PC-3 (cell line): ENCODE data around the gene JSRP1. TPM values are rescaled to one million over a fixed set of nuclear protein-coding genes. Genes with fewer than 3 reads are reported as not detected.

Experiments used
- ATAC-seq: fragments of 200-7000 bp; cut with Tn5 transposase; 2 replicates; pipeline ENCODE4 v1.9.1; 2020; ENCODE audit warnings: mild to moderate bottlenecking, moderate library complexity
- BruUV-seq: library from RNA; stranded (reverse); fragments of 400-500 nt; replicated peaks from 2 replicates; lab custom pipeline; 2021; lab: Mats Ljungman, UMichigan
- CTCF ChIA-PET: fragments of 300-600 bp; sonication (Branson Sonifier 250); formaldehyde crosslinking; loops from one replicate; lab custom pipeline; 2022; ENCODE audit warnings: antibody characterized with exemption; lab: Charles Lee
- POLR2A ChIA-PET: fragments of 300-600 bp; sonication (Branson Sonifier 250); formaldehyde crosslinking; loops from one replicate; lab custom pipeline; 2022; ENCODE audit warnings: antibody characterized with exemption; ENCODE audit not compliant: unreplicated experiment; lab: Charles Lee
- DNase-seq: peaks from one replicate; pipeline ENCODE4 v3.0.0-alpha.2; 2015
- H2AFZ ChIP-seq: fragments of 300-600 bp; sonication (generic); 2 replicates; pipeline ENCODE4 v1.6.0; 2016; ENCODE audit warnings: antibody characterized with exemption, low read length
- H3F3A ChIP-seq: fragments of 300-600 bp; sonication (generic); one replicate; pipeline ENCODE4 v1.6.0; 2017; ENCODE audit warnings: antibody characterized with exemption, low read length, control low read depth, mild to moderate bottlenecking; ENCODE audit not compliant: unreplicated experiment
- H3K27ac ChIP-seq: fragments of 300-600 bp; sonication (generic); 2 replicates; pipeline ENCODE4 v1.5.1; 2016; ENCODE audit warnings: mild to moderate bottlenecking, low read length
- H3K27me3 ChIP-seq: fragments of 300-600 bp; sonication (generic); 2 replicates; pipeline ENCODE4 v1.6.1; 2016; ENCODE audit warnings: low read length, mixed read lengths
- H3K36me3 ChIP-seq: fragments of 300-600 bp; sonication (generic); 2 replicates; pipeline ENCODE4 v1.6.1; 2016; ENCODE audit warnings: low read depth, mixed run types, low read length, mixed read lengths
- H3K4me1 ChIP-seq: fragments of 300-600 bp; sonication (generic); 2 replicates; pipeline ENCODE4 v1.5.1; 2016; ENCODE audit warnings: low read length; ENCODE audit not compliant: insufficient read depth
- H3K4me2 ChIP-seq: fragments of 300-600 bp; sonication (generic); 2 replicates; pipeline ENCODE4 v1.6.0; 2016; ENCODE audit warnings: low read length
- H3K4me3 ChIP-seq: fragments of 300-600 bp; sonication (generic); 2 replicates; pipeline ENCODE4 v1.5.1; 2016; ENCODE audit warnings: mild to moderate bottlenecking, low read length, mixed read lengths
- H3K79me2 ChIP-seq: fragments of 300-600 bp; sonication (generic); 2 replicates; pipeline ENCODE4 v1.6.1; 2017; ENCODE audit warnings: low read length, mixed read lengths
- H3K9ac ChIP-seq: fragments of 300-600 bp; sonication (generic); 2 replicates; pipeline ENCODE4 v1.6.0; 2016; ENCODE audit warnings: mild to moderate bottlenecking, low read length
- H3K9me2 ChIP-seq: fragments of 300-600 bp; sonication (generic); replicated peaks from 2 replicates; pipeline ENCODE4 v1.6.1; 2016; ENCODE audit warnings: mixed run types, low read length, mixed read lengths
- H3K9me3 ChIP-seq: fragments of 300-600 bp; sonication (generic); 2 replicates; pipeline ENCODE4 v1.6.1; 2016; ENCODE audit warnings: low read length, mixed read lengths
- H4K20me1 ChIP-seq: fragments of 300-600 bp; sonication (generic); 2 replicates; pipeline ENCODE4 v1.6.1; 2016; ENCODE audit warnings: low read length, mixed read lengths
- EZH2 ChIP-seq: fragments of 300-600 bp; sonication (generic); IDR thresholded peaks from one replicate; pipeline ENCODE4 v1.6.1; 2017; ENCODE audit warnings: antibody characterized with exemption, mild to moderate bottlenecking, low read length; ENCODE audit not compliant: unreplicated experiment
- EZH2phosphoT487 ChIP-seq: fragments of 300-600 bp; sonication (generic); IDR thresholded peaks from 2 replicates; pipeline ENCODE4 v1.6.1; 2018; ENCODE audit warnings: mild to moderate bottlenecking, antibody characterized with exemption, low read length, borderline replicate concordance
- intact Hi-C: fragments of 100-400 bp; cut with micrococcal nuclease; formaldehyde crosslinking; loops from 2 replicates; pipeline ENCODE4 v1.9.0; 2023
- total RNA-seq: library from RNA; depleted of rRNA; stranded (reverse); fragments of >200 nt; gene quantifications from 2 replicates; pipeline ENCODE4 v1.2.3, GENCODE V29; 2014
- TF ChIP-seq, protein P1 (sequence below): fragments of 300-600 bp; sonication (generic); conservative IDR thresholded peaks from 2 replicates; pipeline ENCODE4 v1.5.1; 2017; ENCODE audit warnings: antibody characterized with exemption, low read depth, mild to moderate bottlenecking, low read length

The JSRP1 gene
- total RNA-seq, 1 experiment from 2014 or later, result not detected

DNA sequence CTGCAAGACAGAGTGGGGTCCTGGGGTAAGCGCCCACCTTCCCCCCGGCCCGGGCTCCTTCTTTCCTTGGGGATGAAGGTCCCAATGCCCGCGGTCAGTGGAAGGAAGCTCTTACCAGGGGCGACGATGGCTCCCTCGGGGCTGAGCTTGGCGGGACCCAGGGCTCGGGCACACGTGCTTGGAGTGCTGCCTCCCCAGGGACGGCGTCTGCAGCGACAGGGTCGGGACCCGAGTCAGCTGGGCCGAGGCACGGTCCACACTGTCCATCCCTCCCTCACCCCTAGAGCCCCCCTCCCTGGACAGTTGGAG is 3.5 kb downstream of the JSRP1 start:
- H3K4me3 ChIP-seq, result no peak overlapping the region
- H3K9me3 ChIP-seq, result no peaks in the 10 kb centered on the region
- H3K9me2 ChIP-seq, result no peaks in the 10 kb centered on the region
- H3K79me2 ChIP-seq, result no peaks in the 10 kb centered on the region
- H3K9ac ChIP-seq, result no peak overlapping the region
- no peaks in the 10 kb centered on the region for H3K36me3 ChIP-seq
- no peaks in the 10 kb centered on the region for H3F3A ChIP-seq
- H4K20me1 ChIP-seq, result no peaks in the 10 kb centered on the region
- no peak for DNase-seq
- no peak overlapping the region for H3K4me2 ChIP-seq
- H2AFZ ChIP-seq, result no peak overlapping the region
- H3K27ac ChIP-seq, result no peak overlapping the region
- no peak for ATAC-seq
- ChIA-PET CTCF (no interaction called here), POLR2A (no interaction called here)
- no TSS peak for BruUV-seq
- no peaks in the 10 kb centered on the region for H3K27me3 ChIP-seq
- H3K4me1 ChIP-seq, result no peaks in the 10 kb centered on the region
- TF ChIP-seq EZH2phosphoT487 (no peak), EZH2 (no peak)
- TF ChIP-seq, protein P1, sequence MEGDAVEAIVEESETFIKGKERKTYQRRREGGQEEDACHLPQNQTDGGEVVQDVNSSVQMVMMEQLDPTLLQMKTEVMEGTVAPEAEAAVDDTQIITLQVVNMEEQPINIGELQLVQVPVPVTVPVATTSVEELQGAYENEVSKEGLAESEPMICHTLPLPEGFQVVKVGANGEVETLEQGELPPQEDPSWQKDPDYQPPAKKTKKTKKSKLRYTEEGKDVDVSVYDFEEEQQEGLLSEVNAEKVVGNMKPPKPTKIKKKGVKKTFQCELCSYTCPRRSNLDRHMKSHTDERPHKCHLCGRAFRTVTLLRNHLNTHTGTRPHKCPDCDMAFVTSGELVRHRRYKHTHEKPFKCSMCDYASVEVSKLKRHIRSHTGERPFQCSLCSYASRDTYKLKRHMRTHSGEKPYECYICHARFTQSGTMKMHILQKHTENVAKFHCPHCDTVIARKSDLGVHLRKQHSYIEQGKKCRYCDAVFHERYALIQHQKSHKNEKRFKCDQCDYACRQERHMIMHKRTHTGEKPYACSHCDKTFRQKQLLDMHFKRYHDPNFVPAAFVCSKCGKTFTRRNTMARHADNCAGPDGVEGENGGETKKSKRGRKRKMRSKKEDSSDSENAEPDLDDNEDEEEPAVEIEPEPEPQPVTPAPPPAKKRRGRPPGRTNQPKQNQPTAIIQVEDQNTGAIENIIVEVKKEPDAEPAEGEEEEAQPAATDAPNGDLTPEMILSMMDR, result no peak
- intact Hi-C loops, result no loop called here

DNA sequence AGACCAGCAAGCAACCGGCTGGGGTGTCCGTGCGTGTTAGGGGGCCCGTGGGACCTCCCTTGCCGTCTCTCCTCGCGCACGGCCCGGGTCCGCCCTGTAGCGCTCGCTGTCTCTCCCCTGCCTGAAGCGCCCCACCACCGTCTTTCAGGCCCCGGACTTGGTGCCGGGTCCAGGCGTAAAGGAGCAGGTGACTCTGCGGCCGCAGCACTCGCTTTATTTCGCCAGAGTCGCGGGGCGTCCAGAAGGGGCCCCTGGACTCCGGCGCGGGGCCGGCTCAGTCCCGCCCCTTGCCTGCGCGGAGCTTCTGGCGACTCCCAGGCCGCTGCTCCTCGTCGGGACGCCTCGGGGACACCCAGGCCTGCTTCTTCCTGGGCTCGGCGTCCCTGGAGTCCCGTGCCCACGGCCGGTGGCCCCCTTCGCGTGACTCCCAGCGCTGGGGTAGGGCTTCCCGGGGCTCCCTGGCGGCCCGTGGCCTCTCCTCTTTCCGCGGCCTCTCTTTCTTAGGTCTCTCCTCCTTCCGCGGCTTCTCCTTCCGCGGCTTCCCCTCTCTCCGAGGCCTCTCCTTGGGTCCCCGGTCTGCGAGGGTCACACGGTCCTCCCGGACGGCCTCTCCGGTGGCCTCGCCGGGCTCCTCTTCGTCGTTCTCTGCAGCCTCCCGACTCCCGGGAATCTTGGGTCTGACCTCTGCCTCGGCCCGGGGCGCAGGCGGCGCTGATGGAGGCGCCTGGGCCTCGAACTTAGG is 4.0 kb downstream of the JSRP1 start:
- Histone ChIP-seq H3K27ac (no peak overlapping the region), H3K4me2 (no peak overlapping the region), H3K9me2 (no peaks in the 10 kb centered on the region), H3K9me3 (no peaks in the 10 kb centered on the region), H3F3A (no peaks in the 10 kb centered on the region), H3K36me3 (no peaks in the 10 kb centered on the region), H3K27me3 (no peaks in the 10 kb centered on the region), H4K20me1 (no peaks in the 10 kb centered on the region), H3K79me2 (no peaks in the 10 kb centered on the region), H2AFZ (no peak overlapping the region), H3K9ac (no peak overlapping the region), H3K4me3 (no peak overlapping the region), H3K4me1 (no peaks in the 10 kb centered on the region)
- no peak for ATAC-seq
- no TSS peak for BruUV-seq
- intact Hi-C loops, result no loop called here
- ChIA-PET POLR2A (no interaction called here), CTCF (no interaction called here)
- TF ChIP-seq EZH2phosphoT487 (no peak), EZH2 (no peak)
- TF ChIP-seq, protein P1, result no peak
- no peak for DNase-seq

DNA sequence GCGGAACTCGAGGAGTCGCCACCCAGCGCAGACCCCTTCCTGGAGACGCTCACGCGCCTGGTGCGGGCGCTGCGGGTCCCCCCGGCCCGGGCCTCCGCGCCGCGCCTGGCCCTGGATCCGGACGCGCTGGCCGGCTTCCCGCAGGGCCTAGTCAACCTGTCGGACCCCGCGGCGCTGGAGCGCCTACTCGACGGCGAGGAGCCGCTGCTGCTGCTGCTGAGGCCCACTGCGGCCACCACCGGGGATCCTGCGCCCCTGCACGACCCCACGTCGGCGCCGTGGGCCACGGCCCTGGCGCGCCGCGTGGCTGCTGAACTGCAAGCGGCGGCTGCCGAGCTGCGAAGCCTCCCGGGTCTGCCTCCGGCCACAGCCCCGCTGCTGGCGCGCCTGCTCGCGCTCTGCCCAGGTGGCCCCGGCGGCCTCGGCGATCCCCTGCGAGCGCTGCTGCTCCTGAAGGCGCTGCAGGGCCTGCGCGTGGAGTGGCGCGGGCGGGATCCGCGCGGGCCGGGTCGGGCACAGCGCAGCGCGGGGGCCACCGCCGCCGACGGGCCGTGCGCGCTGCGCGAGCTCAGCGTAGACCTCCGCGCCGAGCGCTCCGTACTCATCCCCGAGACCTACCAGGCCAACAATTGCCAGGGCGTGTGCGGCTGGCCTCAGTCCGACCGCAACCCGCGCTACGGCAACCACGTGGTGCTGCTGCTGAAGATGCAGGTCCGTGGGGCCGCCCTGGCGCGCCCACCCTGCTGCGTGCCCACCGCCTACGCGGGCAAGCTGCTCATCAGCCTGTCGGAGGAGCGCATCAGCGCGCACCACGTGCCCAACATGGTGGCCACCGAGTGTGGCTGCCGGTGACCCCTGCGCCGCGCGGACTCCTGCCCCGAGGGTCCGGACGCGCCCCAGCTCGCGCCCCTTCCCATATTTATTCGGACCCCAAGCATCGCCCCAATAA is 4.8 kb downstream of the JSRP1 start:
- ChIA-PET CTCF (no interaction called here), POLR2A (no interaction called here)
- no peaks in the 10 kb centered on the region for H3K9me3 ChIP-seq
- no peak overlapping the region for H3K4me3 ChIP-seq
- no peak overlapping the region for H3K9ac ChIP-seq
- intact Hi-C loops, result no loop called here
- no peaks in the 10 kb centered on the region for H3K9me2 ChIP-seq
- H4K20me1 ChIP-seq, result no peaks in the 10 kb centered on the region
- no peaks in the 10 kb centered on the region for H3K36me3 ChIP-seq
- H3F3A ChIP-seq, result no peaks in the 10 kb centered on the region
- H3K4me2 ChIP-seq, result no peak overlapping the region
- no peak overlapping the region for H3K27ac ChIP-seq
- H3K27me3 ChIP-seq, result no peaks in the 10 kb centered on the region
- H3K79me2 ChIP-seq, result no peaks in the 10 kb centered on the region
- no TSS peak for BruUV-seq
- TF ChIP-seq EZH2phosphoT487, result no peak
- no peak for TF ChIP-seq EZH2
- TF ChIP-seq, protein P1, result no peak
- DNase-seq (no peak), ATAC-seq (no peak)
- no peak overlapping the region for H2AFZ ChIP-seq
- H3K4me1 ChIP-seq, result no peaks in the 10 kb centered on the region
